Stimulated activated CD4-positive, alpha-beta T cell treated with anti-CD3 and anti-CD28 coated beads, Interleukin-2, amount 100 ng/mL, for 4 hours (primary cell): ENCODE results near the gene NOL4L.
"Not testable (repeated sequence)": the region's sequence is repeated elsewhere in the genome, so short reads cannot be mapped to it uniquely, and the experiment has no call there.

Experiments
- DNase-seq: peaks from one replicate; pipeline ENCODE4 v3.0.0-alpha.2; 2020; ENCODE audit warnings: low read depth

The NOL4L gene

GRCh38 chr20:32470025-32470861 lies 114.9 kb downstream of the NOL4L start:
- no peak for DNase-seq

GRCh38 chr20:32468860-32469259 lies 116.3 kb downstream of the NOL4L start:
- DNase-seq = no peak

GRCh38 chr20:32468313-32468640 lies 116.9 kb downstream of the NOL4L start:
- DNase-seq = no peak

- no peak for DNase-seq
These were observed 117.4 kb downstream of the NOL4L start for GRCh38 chr20:32467506-32468312.

GRCh38 chr20:32466739-32467505 lies 118.2 kb downstream of the NOL4L start:
- no peak for DNase-seq

- not testable (repeated sequence) for DNase-seq
These were observed 119.0 kb downstream of the NOL4L start for GRCh38 chr20:32465901-32466675.

GRCh38 chr20:32465092-32465900 lies 119.8 kb downstream of the NOL4L start:
- no peak for DNase-seq

GRCh38 chr20:32464401-32465091 lies 120.6 kb downstream of the NOL4L start:
- DNase-seq = no peak

- DNase-seq = no peak
These were observed 121.3 kb downstream of the NOL4L start for GRCh38 chr20:32463642-32464400.

- no peak for DNase-seq
These were observed 122.1 kb downstream of the NOL4L start for GRCh38 chr20:32462900-32463641.

GRCh38 chr20:32461836-32462600 lies 123.1 kb downstream of the NOL4L start:
- no peak for DNase-seq

GRCh38 chr20:32460683-32461320 lies 124.3 kb downstream of the NOL4L start:
- no peak for DNase-seq

- no peak for DNase-seq
These were observed 124.9 kb downstream of the NOL4L start for GRCh38 chr20:32460231-32460630.

- no peak for DNase-seq
These were observed 126.3 kb downstream of the NOL4L start for GRCh38 chr20:32458837-32459220.

GRCh38 chr20:32458061-32458836 lies 126.9 kb downstream of the NOL4L start:
- DNase-seq = no peak

- DNase-seq = no peak
These were observed 127.6 kb downstream of the NOL4L start for GRCh38 chr20:32457479-32457986.
